Fibroblast of skin of right biceps (primary cell): ENCODE data around the gene TMEM174.
A peak's percentile ranks its signal among the peaks of the same experiment; 100 is the strongest.
"Not testable (repeated sequence)": the region's sequence is repeated elsewhere in the genome, so short reads cannot be mapped to it uniquely, and the experiment has no call there.

Source experiments
- DNase-seq: peaks from one replicate; pipeline ENCODE4 v3.0.0-alpha.2; 2013

TMEM174 gene

GRCh38 chr5:73197637-73198257, 24.8 kb downstream of the TMEM174 start:
- DNase-seq = no peak

- DNase-seq = peak; percentile 20
Observed at GRCh38 chr5:73198833-73199592, 26.0 kb downstream of the TMEM174 start.

- DNase-seq = no peak
Observed at GRCh38 chr5:73199671-73200070, 26.7 kb downstream of the TMEM174 start.

GRCh38 chr5:73201547-73202513, 28.8 kb downstream of the TMEM174 start:
- peak; percentile 62 for DNase-seq

- no peak for DNase-seq
Observed at GRCh38 chr5:73204332-73204731, 31.3 kb downstream of the TMEM174 start.

GRCh38 chr5:73204733-73205132, 31.7 kb downstream of the TMEM174 start:
- no peak for DNase-seq

- no peak for DNase-seq
Observed at GRCh38 chr5:73205305-73205704, 32.3 kb downstream of the TMEM174 start.

GRCh38 chr5:73207239-73207638, 34.2 kb downstream of the TMEM174 start:
- not testable (repeated sequence) for DNase-seq

- not testable (repeated sequence) for DNase-seq
Observed at GRCh38 chr5:73209075-73209474, 36.1 kb downstream of the TMEM174 start.

- DNase-seq = not testable (repeated sequence)
Observed at GRCh38 chr5:73212693-73213092, 39.7 kb downstream of the TMEM174 start.

GRCh38 chr5:73213566-73213998, 40.6 kb downstream of the TMEM174 start:
- peak; percentile 93 for DNase-seq

GRCh38 chr5:73214306-73214705, 41.3 kb downstream of the TMEM174 start:
- DNase-seq = peak; percentile 60

- no peak for DNase-seq
Observed at GRCh38 chr5:73214996-73215395, 42.0 kb downstream of the TMEM174 start.

- peak; percentile 13 for DNase-seq
Observed at GRCh38 chr5:73215531-73215890, 42.5 kb downstream of the TMEM174 start.

- DNase-seq = peak; percentile 84
Observed at GRCh38 chr5:73215891-73216610, 43.1 kb downstream of the TMEM174 start.

- DNase-seq = peak; percentile 62
Observed at GRCh38 chr5:73218552-73219171, 45.7 kb downstream of the TMEM174 start.

GRCh38 chr5:73219336-73219735, 46.3 kb downstream of the TMEM174 start:
- DNase-seq = not testable (repeated sequence)

- DNase-seq = peak; percentile 30
Observed at GRCh38 chr5:73221161-73221560, 48.2 kb downstream of the TMEM174 start.

- peak; percentile 66 for DNase-seq
Observed at GRCh38 chr5:73221726-73222125, 48.7 kb downstream of the TMEM174 start.

- DNase-seq = no peak
Observed at GRCh38 chr5:73222173-73222572, 49.2 kb downstream of the TMEM174 start.
